AG08396 (cell line): Measurements from ENCODE around the gene USP9Y.

Experiments
- DNase-seq: peaks from one replicate; pipeline ENCODE4 v3.0.0; 2012; ENCODE audit warnings: low spot score, mixed read lengths

The USP9Y gene

DNA sequence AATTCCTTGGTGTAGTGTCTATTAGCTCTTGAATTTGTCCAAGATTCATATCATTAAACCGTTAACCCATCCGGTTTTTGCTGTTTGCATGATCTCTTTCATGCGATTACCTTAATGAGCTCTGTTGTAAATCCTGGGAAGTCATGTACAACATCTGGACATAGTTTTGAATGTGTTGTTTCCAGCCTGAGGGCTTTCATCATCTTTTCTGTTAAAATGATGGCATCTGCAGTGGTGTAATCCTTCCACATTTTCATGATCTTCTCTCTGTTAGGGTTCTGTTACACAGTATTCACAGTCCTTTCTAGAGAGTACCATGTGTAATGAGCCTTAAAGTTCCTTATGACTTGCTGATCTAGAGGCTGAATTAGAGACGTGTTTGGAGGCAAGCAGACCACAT, 64.9 kb downstream of the USP9Y start:
- DNase-seq, result no peak

DNA sequence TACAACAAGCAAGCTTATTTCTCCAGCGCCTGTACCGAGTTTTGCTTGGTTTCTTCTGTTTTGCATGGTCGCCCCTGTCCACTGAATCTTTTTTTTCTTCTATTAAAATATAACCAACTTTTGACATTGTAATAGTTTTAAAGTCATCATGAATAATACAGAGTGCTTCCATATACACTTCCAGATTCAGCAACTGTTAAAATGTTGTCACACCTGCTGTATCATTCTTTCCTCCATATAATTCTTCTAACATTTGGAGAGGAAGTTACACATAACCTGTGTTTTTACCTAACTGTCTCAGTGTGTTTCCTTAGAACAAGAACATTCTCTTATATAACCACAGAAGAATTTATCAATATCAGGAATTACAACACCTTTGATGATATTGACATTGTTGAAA, 83.5 kb downstream of the USP9Y start:
- no peak for DNase-seq

DNA sequence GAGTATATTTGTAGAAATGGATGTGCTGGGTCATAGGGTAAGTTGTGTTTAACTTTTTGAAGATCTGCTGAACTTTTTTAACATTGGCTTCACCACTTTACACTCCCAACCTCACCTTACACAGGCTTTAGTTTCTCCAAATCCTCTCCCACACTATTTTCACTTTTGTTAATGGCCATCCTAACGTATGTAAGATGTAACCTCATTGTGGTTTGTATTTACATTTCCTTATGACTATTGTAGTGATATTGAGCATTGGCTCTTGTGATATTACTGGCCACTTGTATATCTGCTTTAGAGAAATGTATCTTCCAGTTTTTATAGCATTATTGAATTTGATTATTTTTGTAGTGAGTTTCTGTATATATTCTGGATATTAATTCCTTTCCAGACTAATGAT, 93.0 kb downstream of the USP9Y start:
- DNase-seq, result no peak

DNA sequence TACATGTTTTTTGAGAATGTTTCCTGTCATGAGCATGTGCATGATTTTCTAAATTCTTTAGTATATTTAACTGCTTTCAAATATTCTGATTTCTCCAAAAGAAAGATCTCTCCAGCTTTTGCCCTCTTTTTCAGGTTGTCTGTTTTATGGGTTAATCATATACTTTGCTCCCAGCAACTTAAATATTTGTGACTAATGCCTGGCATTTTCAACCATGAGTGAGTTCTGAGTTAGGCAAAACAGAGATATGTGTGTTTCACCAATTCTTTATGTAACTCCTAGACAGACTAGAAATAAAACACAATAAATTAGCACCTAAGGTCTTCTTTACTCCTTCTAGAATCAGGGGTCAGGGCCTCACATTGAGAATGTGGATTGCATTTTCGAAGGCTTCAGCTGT, 107.0 kb downstream of the USP9Y start:
- no peak for DNase-seq

DNA sequence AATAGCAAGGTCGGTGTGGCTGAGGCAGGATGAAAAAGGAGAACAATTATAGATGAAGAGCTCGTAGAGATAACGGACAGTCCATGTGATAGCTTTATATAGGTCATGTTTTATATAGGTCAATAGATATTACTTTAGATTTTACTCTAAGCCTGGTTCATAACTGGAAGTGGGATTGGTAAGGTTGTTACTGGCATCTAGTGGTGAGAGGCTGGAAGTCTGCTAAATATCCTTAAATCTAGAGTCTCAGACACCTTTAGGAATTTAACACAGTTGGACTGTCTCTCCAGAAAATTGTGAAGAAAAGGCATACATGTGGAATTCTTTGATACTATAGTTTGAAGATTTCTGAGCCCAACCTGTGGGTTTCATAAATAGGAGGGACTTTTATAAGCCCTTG, 108.0 kb downstream of the USP9Y start:
- no peak for DNase-seq

GRCh38 chrY:12823408-12823807, 122.4 kb downstream of the USP9Y start:
- no peak for DNase-seq

GRCh38 chrY:12826791-12827190, 125.8 kb downstream of the USP9Y start:
- no peak for DNase-seq

DNA sequence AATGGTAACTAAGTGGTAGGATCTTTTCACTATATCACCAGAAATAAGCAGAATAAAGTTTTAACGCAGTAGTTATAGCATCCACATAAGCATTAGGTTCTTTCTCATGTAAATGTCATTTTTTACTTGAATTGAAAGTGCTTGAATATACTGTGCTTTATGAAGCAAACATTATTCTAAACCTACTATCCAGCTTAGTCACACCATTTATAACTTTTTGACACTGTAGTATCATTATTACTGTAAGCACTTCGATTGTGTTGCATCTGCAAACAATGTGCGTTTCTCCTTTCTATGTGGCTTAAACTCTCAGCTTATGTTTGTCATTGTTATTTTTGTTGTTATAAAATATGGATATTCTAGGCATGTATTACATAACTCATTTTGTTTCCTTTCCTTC, 132.3 kb downstream of the USP9Y start:
- DNase-seq, result no peak

DNA sequence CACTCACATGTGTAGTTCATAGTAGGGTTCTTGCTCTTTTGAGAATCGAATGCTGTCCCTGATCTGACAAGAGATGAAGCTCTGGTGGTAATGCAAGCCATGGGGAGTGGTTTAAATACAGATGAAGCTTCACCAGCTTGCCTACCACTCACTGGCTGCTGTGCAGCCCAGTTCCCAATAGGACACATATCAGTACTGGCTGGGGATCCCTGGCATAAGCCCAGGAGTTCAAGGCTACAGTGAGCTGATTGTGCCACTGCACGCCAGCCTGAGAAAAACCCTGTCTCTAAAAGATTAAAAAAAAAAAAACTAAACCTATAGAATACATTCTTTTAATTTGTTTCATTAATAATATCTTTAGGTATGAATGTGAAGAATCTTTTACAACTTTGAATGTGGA, 136.5 kb downstream of the USP9Y start:
- DNase-seq, result no peak

DNA sequence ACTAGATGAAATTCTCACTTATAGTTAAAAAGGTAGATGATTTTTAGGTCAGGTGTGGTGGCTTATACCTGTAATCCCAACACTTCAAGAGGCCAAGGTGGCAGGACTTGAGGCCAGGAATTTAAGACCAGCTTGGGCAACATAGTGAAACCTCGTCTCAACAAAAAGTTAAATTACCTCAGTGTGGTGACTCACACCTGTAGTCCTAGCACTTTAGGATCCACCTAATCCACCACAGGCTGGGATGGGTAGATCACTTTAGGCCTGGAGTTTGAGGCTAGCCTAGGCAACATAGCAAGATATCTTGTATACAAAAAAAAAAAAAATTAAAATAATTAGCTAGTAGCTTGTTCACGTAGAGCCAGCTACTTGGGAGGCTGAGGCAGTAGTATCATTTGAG, 140.3 kb downstream of the USP9Y start:
- no peak for DNase-seq

DNA sequence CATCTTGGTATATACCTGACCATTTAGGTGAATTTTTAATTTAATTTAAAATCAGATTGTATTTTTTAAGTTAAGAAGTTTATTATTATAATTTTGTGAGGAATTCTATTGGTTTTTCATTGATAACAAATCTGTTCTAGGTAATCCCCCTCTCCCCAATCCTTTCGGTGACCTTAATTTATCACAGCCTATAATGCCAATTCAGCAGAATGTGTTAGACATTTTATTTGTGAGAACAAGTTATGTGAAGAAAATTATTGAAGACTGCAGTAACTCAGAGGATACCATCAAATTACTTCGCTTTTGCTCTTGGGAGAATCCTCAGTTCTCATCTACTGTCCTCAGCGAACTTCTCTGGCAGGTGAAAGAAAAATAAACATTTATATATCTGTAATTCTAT, 145.8 kb downstream of the USP9Y start:
- no peak for DNase-seq

DNA sequence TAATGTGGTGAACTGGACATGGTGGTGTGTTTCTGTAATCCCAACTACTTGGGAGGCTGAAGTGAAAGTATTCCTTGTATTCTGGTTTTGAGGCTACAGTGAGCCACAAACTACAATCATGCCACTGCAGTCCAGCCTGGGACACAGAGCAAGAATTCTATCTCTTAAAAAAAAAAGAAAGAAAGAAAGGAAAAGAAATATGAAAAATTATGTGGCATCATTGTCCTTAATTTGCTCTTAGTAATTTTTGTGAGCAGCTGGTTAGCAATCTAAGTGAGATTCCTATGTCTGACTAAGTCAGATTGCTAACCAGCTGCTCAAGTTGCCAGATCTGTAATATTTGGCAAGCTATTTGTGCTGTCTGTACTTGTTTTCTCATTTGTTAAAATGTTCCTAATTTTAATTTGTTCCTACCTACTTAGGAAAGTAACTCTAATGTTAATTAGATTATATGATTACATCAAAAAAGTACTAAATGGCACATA, 154.8 kb downstream of the USP9Y start:
- no peak for DNase-seq

- DNase-seq, result no peak
Observed at GRCh38 chrY:12867960-12868359, 166.9 kb downstream of the USP9Y start.

DNA sequence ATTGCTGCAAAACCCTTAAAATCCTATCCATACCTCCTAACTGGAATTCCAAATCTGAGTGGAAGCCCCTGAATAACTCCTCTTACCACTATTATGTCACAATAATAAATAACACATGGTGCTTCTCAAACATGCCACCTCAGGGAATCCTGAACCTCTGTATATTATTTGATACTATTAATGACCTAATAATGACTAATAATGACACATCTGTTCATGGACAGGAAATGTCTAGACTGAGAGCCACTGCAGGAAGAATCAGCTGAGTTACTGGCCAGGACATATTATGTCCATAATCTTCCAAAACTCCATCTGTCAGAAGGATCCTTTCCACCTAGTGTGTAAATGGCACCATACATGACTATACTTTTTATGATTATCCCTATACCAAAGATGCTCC, 195.9 kb downstream of the USP9Y start:
- DNase-seq, result no peak

DNA sequence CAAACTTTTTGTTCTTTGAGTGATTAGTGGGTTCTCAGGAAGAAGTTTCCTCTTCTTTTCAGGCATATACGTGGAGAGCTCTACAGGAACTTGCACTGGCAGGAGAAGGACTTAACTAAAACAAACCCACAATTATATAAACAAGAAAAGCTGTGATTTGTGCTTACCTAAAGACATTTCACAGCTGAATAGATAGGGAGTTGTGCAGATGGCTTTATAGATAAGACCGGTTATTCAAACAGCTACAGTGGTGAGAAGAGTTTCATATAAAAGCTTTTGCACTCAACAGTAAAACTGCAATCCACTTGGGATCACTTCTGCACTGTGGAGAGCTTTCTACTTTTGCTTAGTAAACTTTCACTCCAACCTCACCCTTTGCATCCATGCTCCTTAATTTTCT, 197.6 kb downstream of the USP9Y start:
- DNase-seq, result no peak

DNA sequence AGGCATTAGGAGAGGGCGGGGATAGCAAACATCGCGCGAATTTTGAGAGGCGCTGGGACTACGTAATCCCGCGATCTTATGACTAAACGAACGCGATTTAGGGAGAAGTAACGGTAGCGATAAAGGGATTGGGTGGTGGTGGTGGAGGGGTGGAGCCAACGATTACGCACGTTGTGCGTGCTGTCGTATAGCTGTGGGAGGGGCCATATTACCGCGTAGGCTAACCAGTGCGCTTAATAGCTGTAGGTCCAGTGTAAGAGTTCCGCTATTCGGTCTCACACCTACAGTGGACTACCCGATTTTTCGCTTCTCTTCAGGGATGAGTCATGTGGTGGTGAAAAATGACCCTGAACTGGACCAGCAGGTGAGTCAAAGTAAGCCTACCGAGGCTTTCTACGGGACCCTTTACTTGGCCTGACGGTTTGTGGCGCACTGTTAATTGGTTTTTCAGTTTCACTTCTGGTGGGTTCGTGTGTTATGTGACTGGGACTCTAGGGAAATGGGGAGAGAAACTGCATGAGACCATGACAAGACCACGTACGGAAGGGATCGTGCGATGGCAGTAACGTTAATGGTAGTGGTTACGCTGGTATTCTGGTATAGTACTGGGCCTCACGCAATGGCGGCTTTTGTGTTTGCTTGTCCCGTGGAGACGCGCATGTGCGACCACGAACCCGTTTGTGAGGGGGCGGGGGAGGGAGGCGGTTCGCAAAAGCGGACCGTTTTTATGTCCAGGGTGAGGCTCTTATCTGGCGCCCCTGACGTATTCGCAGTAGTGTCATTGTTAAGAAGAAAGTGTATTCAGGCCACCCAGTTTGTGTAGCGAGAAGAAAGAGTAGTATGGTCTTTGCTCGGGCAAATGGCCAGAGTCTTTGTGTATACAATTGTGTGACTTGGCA, 203.8 kb downstream of the USP9Y start, which contains the start of gene DDX3Y:
TSS of gene DDX3Y (plus strand) at position 251 of the 899 bp plus-strand sequence. CDS start at position 320, 69 bp downstream.
- DNase-seq, result no peak

GRCh38 chrY:12905517-12905872, 204.5 kb downstream of the USP9Y start:
- DNase-seq, result no peak

- DNase-seq, result no peak
Observed at GRCh38 chrY:12905895-12906294, 204.9 kb downstream of the USP9Y start.
